Measurements from ENCODE around the gene RASSF8.

The RASSF8 gene

GRCh38 chr12:26026713-26027112, 68.2 kb downstream of the RASSF8 start:
- no peak for DNase-seq (ENCODE audit: low read depth in 1 of 2, low spot score in 1 of 2)

GRCh38 chr12:26027401-26027800, 68.9 kb downstream of the RASSF8 start:
- DNase-seq (ENCODE audit: low read depth in 1 of 2, low spot score in 1 of 2) = no peak

DNA sequence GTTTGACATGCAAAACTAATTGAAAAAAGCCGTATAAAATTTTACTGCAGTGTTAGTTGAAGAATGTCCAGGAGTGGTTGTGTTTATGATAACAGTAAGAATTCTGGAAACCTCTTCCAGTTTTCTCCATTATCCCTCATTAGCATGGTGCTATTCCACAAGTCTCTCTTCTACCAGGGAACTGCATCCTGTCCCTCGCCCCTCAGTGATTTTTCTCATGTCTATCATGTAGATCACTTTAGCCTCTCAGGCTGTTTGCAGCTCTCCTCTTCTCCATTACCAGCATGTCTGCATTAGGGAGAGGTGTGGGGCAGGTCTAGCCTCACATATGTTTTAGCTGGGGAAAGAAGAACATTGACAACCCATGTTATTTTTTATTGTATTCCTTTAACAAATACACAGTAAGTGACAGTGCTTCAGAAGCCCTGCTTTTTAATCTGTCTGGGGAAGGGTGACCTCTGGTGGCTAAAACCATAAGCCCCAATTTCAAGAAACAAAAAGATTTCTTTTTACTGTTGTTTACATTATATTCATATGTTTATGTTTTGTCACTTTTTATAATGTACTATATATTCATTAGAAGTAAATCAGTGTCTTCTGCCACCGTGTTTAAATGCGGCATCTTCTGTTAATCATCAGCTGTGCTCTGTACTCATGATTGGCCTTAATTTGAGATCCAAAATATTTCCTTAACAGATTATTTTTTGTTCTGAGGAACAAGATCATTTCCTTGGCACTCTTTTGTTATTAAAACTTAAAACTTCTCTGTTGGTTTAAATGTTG, 70.7 kb downstream of the RASSF8 start:
- DNase-seq (ENCODE audit: low read depth in 1 of 2, low spot score in 1 of 2) = peak in 1 of 2 donors; percentile 16

DNA sequence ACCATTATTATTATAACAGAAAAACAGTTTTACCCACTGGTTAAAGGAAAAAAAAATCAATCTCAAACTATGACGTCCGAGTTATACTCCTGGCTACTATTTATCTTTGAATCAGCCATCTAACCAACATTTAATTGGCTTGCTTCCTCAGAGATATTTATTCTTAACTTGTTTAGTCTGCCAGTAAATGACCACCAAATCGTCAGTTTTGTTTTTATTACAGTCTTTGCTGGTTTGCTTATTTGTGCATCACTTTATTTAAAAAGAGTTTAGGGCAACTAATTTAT, 71.2 kb downstream of the RASSF8 start:
- no peak for DNase-seq (ENCODE audit: low read depth in 1 of 2, low spot score in 1 of 2)

DNA sequence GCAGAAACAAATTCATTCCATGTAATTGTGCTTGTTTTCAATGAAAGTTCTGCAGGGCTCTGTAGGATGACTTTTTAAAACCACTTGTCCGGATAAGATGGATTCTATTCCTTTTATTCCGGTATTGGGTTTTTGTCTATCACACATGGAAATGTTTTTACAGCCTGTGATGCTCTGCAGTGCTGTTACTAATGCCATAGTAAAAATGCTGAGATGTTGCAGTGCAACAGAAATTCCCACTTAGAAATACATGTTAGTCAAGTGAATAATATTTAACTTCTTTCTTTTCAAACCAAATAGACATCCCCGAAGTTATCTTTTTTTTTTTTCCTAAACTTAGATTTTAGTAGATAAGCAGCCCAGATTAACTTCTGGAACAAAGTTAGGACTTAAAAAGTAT, 71.9 kb downstream of the RASSF8 start:
- DNase-seq (ENCODE audit: low read depth in 1 of 2, low spot score in 1 of 2) = no peak

DNA sequence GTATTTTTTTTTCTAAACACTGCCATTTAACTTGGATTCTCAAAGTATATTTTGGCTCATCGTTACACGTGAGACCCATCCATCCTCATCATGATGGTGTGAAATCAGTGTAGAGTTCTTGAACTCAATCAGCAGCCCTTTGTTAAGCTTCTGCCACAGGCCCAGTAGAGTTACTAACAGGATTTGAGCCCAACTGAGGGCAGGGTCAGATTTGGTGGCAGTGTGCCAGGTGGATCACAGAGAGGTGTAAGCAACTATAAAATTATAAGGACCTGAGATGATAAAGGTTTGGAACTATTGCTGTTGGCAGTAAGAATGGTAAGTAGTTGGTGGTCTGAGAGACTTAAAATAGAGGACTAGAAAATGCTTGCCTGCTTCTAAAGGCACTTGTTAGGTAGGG, 72.8 kb downstream of the RASSF8 start:
- DNase-seq (ENCODE audit: low read depth in 1 of 2, low spot score in 1 of 2) = no peak

GRCh38 chr12:26031827-26032226, 73.3 kb downstream of the RASSF8 start:
- DNase-seq (ENCODE audit: low read depth in 1 of 2, low spot score in 1 of 2) = no peak

DNA sequence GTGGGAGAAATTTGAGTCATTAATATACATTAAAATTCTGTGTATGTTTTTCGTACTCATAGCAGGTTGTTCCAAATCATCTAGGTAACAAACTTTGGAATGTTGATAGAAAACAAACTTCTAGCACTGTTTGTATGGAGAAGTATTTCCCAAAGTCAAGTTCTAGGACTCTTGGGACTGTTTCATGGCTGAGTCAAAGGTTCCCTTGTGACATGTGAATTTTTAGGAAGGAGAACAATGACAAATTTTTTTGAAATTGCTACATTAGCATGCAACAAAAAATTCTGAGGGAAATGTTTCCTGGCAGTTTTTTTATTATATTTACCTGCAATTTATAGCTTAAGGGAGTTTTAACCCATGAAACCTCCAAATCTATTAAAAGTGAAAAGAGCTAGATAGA, 73.8 kb downstream of the RASSF8 start:
- no peak for DNase-seq (ENCODE audit: low read depth in 1 of 2, low spot score in 1 of 2)

GRCh38 chr12:26032719-26033241, 74.3 kb downstream of the RASSF8 start:
- no peak for DNase-seq (ENCODE audit: low read depth in 1 of 2, low spot score in 1 of 2)

DNA sequence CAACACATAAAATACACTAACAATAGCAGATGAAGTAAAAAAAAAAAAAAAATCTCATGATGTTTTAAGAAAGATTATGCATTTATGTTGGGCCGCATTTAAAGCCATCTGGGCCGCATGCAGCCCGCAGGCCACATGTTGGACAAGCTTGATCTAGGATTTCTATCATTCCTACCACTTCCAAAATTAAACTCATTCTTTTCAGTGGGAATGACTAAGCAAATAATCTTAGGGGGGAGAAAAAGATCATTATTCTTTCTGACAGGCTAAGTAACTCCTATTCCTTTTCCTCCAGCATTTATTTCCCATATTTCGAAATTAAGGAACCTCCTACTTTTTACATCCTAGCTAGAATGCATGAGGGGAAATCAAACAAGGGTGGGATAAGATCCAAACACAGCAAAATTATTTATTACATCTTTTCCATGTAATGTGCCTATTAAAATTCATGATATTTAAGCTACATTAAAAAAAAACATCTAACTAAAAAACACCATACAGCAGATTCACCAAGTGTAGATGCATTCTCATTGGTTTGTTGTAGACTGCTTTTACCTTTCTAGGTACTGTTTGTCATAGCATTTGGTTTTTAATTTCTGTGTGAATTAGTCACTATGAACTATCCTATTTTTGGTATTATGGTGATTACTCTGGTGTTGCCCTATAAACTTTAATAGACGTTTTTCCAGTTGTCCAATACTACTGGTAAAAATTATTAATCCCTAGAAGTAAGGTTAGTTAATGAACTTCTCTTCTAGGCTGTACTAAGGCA, 76.1 kb downstream of the RASSF8 start:
- no peak for DNase-seq (ENCODE audit: low read depth in 1 of 2, low spot score in 1 of 2)

DNA sequence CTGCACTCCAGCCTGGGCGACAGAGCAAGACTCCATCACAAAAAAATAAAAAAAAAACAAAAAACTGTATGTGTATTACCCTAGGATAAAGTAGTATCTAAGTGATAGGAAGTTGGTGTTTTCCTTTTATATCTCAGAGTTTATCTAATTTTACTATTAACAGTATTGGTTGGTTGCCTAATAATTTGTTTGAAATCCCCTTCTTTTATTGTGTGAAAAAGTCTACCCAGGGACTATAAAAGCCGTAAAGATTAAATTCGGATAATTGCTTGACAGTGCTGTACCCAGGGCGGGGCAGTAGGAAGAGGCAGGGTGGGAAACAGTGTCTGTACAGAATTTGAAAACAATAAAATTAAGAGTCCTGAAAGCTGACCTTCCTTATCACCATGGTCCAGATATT, 78.4 kb downstream of the RASSF8 start:
- no peak for DNase-seq (ENCODE audit: low read depth in 1 of 2, low spot score in 1 of 2)

DNA sequence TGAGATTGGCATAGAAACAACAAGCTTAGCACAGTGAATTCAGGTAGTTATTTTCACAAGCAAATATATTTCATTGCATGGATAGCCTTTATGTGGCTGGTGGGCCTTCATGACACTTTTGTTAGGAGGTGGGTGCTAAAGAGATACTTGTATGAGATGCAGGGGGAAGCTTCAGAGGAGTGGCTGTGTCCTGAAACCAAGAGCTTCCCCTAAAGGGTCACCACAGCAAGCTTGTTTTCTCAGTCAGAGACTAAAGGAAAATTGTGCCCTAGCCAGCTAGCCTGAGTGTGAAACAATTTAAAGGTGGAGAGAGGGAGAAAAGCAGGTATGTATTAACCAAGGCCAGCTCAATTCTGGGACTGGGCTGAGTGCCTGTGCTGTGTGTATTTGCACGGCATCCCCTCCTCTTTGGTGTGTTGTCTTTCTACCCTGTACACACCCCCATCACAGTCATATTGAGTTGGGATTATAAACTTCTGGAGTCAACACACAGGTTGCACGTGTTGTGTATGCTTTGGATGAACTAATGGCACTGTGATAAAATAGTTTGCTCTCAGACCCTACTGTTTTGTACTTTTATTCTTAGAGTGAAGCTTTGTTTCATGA, 79.2 kb downstream of the RASSF8 start:
- no peak for DNase-seq (ENCODE audit: low read depth in 1 of 2, low spot score in 1 of 2)

DNA sequence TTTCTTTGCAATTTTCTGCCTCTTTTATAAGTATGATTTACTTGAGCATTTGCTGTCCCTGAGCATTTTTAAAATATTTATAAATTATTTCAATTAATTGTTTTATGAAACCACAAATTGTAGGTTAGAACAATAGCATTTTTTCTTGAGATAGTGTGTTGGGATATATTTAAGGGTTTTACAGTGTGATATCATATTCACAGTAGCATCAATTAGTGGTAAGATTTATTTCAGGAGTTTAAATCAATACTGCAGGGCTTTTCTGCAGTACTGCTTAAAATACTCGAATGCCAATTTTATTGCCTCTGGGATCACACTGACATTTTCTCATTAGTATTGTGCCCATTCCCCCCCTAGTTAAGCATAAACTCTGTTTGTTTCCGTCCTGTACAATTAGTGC, 84.2 kb downstream of the RASSF8 start:
- DNase-seq (ENCODE audit: low read depth in 1 of 2, low spot score in 1 of 2) = no peak

- DNase-seq (ENCODE audit: low read depth in 1 of 2, low spot score in 1 of 2) = no peak
Measured at GRCh38 chr12:26043135-26044006, 84.9 kb downstream of the RASSF8 start.

GRCh38 chr12:26044007-26044394, 85.5 kb downstream of the RASSF8 start:
- no peak for DNase-seq (ENCODE audit: low read depth in 1 of 2, low spot score in 1 of 2)

- no peak for DNase-seq (ENCODE audit: low read depth in 1 of 2, low spot score in 1 of 2)
Measured at GRCh38 chr12:26044592-26044991, 86.1 kb downstream of the RASSF8 start.

DNA sequence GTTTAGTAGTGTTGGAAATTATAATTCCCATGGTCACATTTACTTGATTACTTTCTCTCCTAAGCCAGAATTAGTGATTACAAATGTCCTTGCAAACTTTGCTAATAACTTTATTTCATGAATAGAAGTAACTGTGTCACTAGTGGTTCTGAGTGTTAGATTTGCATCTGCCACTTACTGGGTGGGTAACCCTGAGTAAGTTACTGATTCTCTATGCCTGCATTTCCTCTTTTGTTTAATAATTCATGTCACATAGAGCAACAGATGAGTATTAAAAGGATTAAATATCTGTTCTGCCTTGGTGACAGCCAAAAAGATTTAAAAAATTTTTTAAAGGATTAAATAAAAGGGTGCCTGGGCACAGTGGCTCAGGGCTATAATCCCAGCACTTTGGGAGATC, 87.7 kb downstream of the RASSF8 start:
- DNase-seq (ENCODE audit: low read depth in 1 of 2, low spot score in 1 of 2) = no peak

- DNase-seq (ENCODE audit: low read depth in 1 of 2, low spot score in 1 of 2) = no peak
Measured at GRCh38 chr12:26046906-26047305, 88.4 kb downstream of the RASSF8 start.

DNA sequence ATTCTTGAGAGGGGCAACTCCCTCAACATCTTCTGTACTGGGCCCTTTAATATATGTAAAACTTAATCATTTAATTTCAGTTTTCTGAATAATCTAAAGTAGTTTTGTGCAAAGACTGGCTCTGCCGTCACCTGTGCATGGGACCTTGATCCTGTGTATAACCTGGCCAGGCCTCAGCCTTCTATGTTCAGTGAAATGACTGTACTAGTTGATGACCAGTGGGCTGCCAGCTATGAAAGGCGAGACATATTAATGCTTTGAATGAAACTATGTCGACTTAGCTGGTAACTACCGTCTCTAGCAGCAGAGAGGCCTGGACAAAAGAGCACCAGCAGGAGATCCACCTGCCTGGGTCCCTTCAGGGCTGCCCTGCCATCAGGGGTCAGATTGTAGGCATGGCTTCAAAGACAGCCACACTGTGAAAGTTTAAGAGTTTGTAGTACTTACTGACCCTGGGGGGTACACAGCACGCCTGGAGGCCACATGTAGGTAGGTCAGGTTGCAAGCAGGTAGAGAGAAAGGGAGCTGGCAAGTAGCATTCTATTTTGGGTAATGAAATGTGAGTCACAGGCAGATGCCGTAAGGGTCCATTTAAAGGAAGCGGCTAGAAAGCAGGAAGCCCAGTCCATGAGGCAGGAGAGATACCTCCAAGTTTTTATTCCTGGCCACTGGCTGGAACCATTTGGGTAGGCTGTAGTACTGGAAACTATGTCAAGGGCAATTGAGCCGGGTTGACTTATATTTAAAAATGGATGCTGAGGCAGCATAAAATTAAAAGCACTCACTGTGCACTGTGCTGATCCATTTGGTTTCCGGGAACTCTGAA, 89.1 kb downstream of the RASSF8 start:
- no peak for DNase-seq (ENCODE audit: low read depth in 1 of 2, low spot score in 1 of 2)

GRCh38 chr12:26052652-26053051, 94.2 kb downstream of the RASSF8 start:
- DNase-seq (ENCODE audit: low read depth in 1 of 2, low spot score in 1 of 2) = no peak
